ENCODE results near the gene EVI5. TPM values are rescaled to one million over a fixed set of nuclear protein-coding genes. Genes with fewer than 3 reads are reported as not detected.

The EVI5 gene
- total and polyA plus RNA-seq, 2 experiments from 2014 or later, result 16.5 to 20.0 TPM

- no peaks in the 10 kb centered on the region for H3K9me2 ChIP-seq (ENCODE audit: insufficient read depth)
- H3K4me2 ChIP-seq (ENCODE audit: unreplicated experiment), result no peak overlapping the region
- 77 to 83% methylated on average over 4 of the region's 4 CpGs for WGBS, 2 experiments (ENCODE audit: low coverage in 1 of 2, low lambda C conversion rate in 2 of 2, missing lambda C conversion rate in 2 of 2)
- DNase-seq, result no peak
- H3K9ac ChIP-seq, result no peak overlapping the region
- no peaks in the 10 kb centered on the region for H4K20me1 ChIP-seq (ENCODE audit: insufficient read depth)
- no peak overlapping the region for H2AFZ ChIP-seq
- TF ChIP-seq EZH2phosphoT487 (IDR thresholded peaks at IDR 0.05; ENCODE audit: insufficient read depth, low read depth), result no peak
- TF ChIP-seq EZH2 (IDR thresholded peaks at IDR 0.05; ENCODE audit: insufficient read depth, poor library complexity, severe bottlenecking), result no peak
- in situ Hi-C loops (cut with MboI), result no loop called here
- no peaks in the 10 kb centered on the region for H3K36me3 ChIP-seq (ENCODE audit: low read depth)
- no peak overlapping the region for H3K27ac ChIP-seq
- H3K9me3 ChIP-seq (ENCODE audit: low read depth), result no peaks in the 10 kb centered on the region
- H3K4me3 ChIP-seq, result no peak overlapping the region
- no peaks in the 10 kb centered on the region for H3K4me1 ChIP-seq (ENCODE audit: insufficient read depth)
- no peaks in the 10 kb centered on the region for H3K79me2 ChIP-seq (ENCODE audit: insufficient read depth)
- no peaks in the 10 kb centered on the region for H3F3A ChIP-seq (ENCODE audit: insufficient read depth)
- no peaks in the 10 kb centered on the region for H3K27me3 ChIP-seq (replicated peaks; ENCODE audit: insufficient read depth)
These were observed 320.2 kb downstream of the EVI5 start for GRCh38 chr1:92464588-92465255.

DNA sequence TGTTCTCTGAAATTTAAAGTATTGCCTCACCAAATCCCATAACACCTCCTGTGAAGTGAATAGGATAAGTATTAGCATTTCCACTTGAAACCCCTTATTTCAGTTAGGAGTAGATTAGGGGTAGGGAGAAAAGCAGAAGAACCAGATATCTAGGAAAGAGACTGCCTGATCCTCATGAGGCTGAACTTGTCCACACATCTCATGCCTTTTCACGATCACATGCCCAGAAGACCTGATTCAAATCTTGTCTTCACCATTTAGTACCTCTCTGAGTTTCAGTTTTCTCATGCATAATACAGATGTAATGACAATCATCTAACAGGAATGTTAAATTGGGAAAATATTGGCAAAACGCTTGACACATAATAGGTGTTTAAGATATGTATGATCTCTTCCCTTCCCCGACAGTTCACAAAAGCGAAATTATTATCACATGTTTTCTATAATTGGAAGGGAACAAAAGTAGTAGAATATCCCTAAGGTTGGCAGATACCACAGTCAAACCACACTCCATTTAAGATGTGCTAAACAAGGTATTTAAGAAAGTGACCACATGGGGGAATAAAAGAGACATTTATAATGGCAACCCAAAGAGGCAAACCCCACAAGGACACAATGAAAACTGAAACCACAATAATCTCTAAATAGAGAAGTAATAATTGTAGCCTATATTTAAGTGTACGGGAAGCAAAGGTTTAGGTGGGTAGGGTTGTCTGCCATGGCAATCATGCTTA, 323.4 kb downstream of the EVI5 start:
- no peak overlapping the region for H2AFZ ChIP-seq
- TF ChIP-seq EZH2phosphoT487 (IDR thresholded peaks at IDR 0.05; ENCODE audit: insufficient read depth, low read depth) (no peak), EZH2 (IDR thresholded peaks at IDR 0.05; ENCODE audit: insufficient read depth, poor library complexity, severe bottlenecking) (no peak)
- no peaks in the 10 kb centered on the region for H4K20me1 ChIP-seq (ENCODE audit: insufficient read depth)
- no peaks in the 10 kb centered on the region for H3K4me1 ChIP-seq (ENCODE audit: insufficient read depth)
- 47 to 59% methylated on average over 5 of the region's 5 CpGs for WGBS, 2 experiments (ENCODE audit: low coverage in 1 of 2, low lambda C conversion rate in 2 of 2, missing lambda C conversion rate in 2 of 2)
- H3K79me2 ChIP-seq (ENCODE audit: insufficient read depth), result no peaks in the 10 kb centered on the region
- no peaks in the 10 kb centered on the region for H3K36me3 ChIP-seq (ENCODE audit: low read depth)
- in situ Hi-C loops (cut with MboI), result no loop called here
- H3K9me3 ChIP-seq (ENCODE audit: low read depth), result no peaks in the 10 kb centered on the region
- H3K9ac ChIP-seq, result no peak overlapping the region
- no peaks in the 10 kb centered on the region for H3K27me3 ChIP-seq (replicated peaks; ENCODE audit: insufficient read depth)
- no peak overlapping the region for H3K27ac ChIP-seq
- H3F3A ChIP-seq (ENCODE audit: insufficient read depth), result no peaks in the 10 kb centered on the region
- no peak overlapping the region for H3K4me2 ChIP-seq (ENCODE audit: unreplicated experiment)
- H3K9me2 ChIP-seq (ENCODE audit: insufficient read depth), result no peaks in the 10 kb centered on the region
- H3K4me3 ChIP-seq, result no peak overlapping the region
- DNase-seq, result peak; percentile 7

DNA sequence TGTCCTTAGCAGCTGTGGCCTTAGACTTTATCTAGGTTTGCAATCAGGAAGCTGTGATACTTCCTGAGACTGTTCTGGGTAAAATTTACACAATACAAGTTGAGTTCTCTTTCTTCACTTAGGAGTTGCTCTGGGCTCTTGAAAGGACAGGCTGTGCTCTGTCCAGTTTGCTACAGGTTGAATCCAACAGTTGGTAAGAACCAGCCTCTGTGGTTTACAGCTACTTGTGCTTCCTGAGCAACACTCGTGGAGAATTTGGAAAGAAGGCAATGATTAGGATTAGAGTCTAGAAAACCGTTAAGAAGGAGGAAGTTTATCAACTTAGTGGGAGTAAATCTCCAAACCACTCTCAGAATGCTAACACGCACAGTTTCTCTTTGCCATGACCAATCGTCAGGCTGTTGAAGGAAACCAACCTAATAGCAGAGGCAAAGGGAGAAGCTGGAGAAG, 325.0 kb downstream of the EVI5 start:
- in situ Hi-C loops (cut with MboI), result no loop called here
- Histone ChIP-seq H3K9me2 (ENCODE audit: insufficient read depth) (no peaks in the 10 kb centered on the region), H3K36me3 (ENCODE audit: low read depth) (no peaks in the 10 kb centered on the region), H2AFZ (no peak overlapping the region), H3F3A (ENCODE audit: insufficient read depth) (no peaks in the 10 kb centered on the region), H3K79me2 (ENCODE audit: insufficient read depth) (no peaks in the 10 kb centered on the region), H3K4me3 (no peak overlapping the region), H3K4me2 (ENCODE audit: unreplicated experiment) (no peak overlapping the region), H4K20me1 (ENCODE audit: insufficient read depth) (no peaks in the 10 kb centered on the region), H3K4me1 (ENCODE audit: insufficient read depth) (no peaks in the 10 kb centered on the region), H3K27me3 (replicated peaks; ENCODE audit: insufficient read depth) (no peaks in the 10 kb centered on the region), H3K9ac (no peak overlapping the region), H3K27ac (no peak overlapping the region), H3K9me3 (ENCODE audit: low read depth) (no peaks in the 10 kb centered on the region)
- TF ChIP-seq EZH2phosphoT487 (IDR thresholded peaks at IDR 0.05; ENCODE audit: insufficient read depth, low read depth) (no peak), EZH2 (IDR thresholded peaks at IDR 0.05; ENCODE audit: insufficient read depth, poor library complexity, severe bottlenecking) (no peak)
- no peak for DNase-seq
- WGBS, 2 experiments (ENCODE audit: low coverage in 1 of 2, low lambda C conversion rate in 2 of 2, missing lambda C conversion rate in 2 of 2), result 73 to 76% methylated on average over 4 of the region's 4 CpGs

Small RNAs within 50 kb of the gene (small RNA-seq; reads per million reads assigned to genes)
- gene AC104332.2 (ENCODE audit: low read depth, low replicate concordance) (not detected), gene RNU4-59P (ENCODE audit: low read depth, low replicate concordance) (not detected)

Other genes starting within 250 kb of the EVI5 start
- 1,075 and 1,127 TPM in 2 replicates for gene RPL5, start 46.9 kb upstream of the EVI5 start, total RNA-seq (2014; rRNA removed; shearing (Covaris generic))
- 733 and 750 TPM in 2 replicates for gene RPL5, start 46.9 kb upstream of the EVI5 start, polyA plus RNA-seq (2016; fragmentation: Nextera tagmentation; extraction: Ambion mirVana)
- 22.3 and 26.6 TPM in 2 replicates for gene DIPK1A, start 176.4 kb upstream of the EVI5 start, total RNA-seq (2014; rRNA removed; shearing (Covaris generic))
- 49.6 and 51.6 TPM in 2 replicates for gene DIPK1A, start 176.4 kb upstream of the EVI5 start, polyA plus RNA-seq (2016; fragmentation: Nextera tagmentation; extraction: Ambion mirVana)

All from GM23248 (cell line).